K562 (cell line): ENCODE measurements around the gene UQCRC2. TPM values are rescaled to one million over a fixed set of nuclear protein-coding genes. Genes with fewer than 3 reads are reported as not detected.

Experiments used
- CBX3 ChIP-seq, 2 experiments: IDR thresholded peaks; 1 replicate in 1 of 2; 2 replicates in 1 of 2; pipeline ENCODE4 v1.6.1; 2012; ENCODE audit warnings: inconsistent platforms in 2 of 2, low read length in 2 of 2, borderline replicate concordance in 1 of 2, control low read depth in 1 of 2
- CC2D1A ChIP-seq: fragments of 450-650 bp; IDR thresholded peaks from 2 replicates; pipeline ENCODE4 v1.6.1; 2017; ENCODE audit warnings: mild to moderate bottlenecking
- GATA2 ChIP-seq: sonication (generic); formaldehyde crosslinking; IDR thresholded peaks from 2 replicates; pipeline ENCODE4 v1.4.0; 2020; ENCODE audit warnings: mild to moderate bottlenecking, missing genetic modification reagents
- PCBP2 ChIP-seq: fragments of 200-400 bp; formaldehyde crosslinking; IDR thresholded peaks from 2 replicates; pipeline ENCODE4 v1.6.1; 2018; ENCODE audit warnings: low read length, low read depth, mild to moderate bottlenecking, moderate library complexity; ENCODE audit not compliant: poor library complexity, severe bottlenecking
- RFX7 ChIP-seq: fragments of 250-450 bp; sonication (Bioruptor Pico); IDR thresholded peaks from 2 replicates; pipeline ENCODE4 v1.5.1; 2021; ENCODE audit warnings: mild to moderate bottlenecking
- TEAD2 ChIP-seq: fragments of 450-650 bp; IDR thresholded peaks from 2 replicates; pipeline ENCODE4 v1.6.1; 2016; ENCODE audit warnings: missing genetic modification characterization, control low read depth, missing compliant biosample characterization
- TEAD4 ChIP-seq, 2 experiments: sonication (generic) in 1 of 2; formaldehyde crosslinking in 1 of 2; IDR thresholded peaks; 2 replicates each; pipeline versions ENCODE4 v1.6.1 to v1.8.0; 2012 to 2022; ENCODE audit warnings: borderline replicate concordance in 1 of 2, inconsistent platforms in 1 of 2, low read length in 1 of 2, mild to moderate bottlenecking in 1 of 2, missing genetic modification reagents in 1 of 2
- ZBTB33 ChIP-seq: sonication (generic); formaldehyde crosslinking; IDR thresholded peaks from 2 replicates; pipeline ENCODE4 v1.8.1; 2023; ENCODE audit warnings: mild to moderate bottlenecking, missing genetic modification reagents
- ZNF124 ChIP-seq: sonication (generic); formaldehyde crosslinking; IDR thresholded peaks from 2 replicates; pipeline ENCODE4 v1.8.1; 2022; ENCODE audit warnings: missing genetic modification reagents
- polyA plus RNA-seq, 8 experiments: library from polyadenylated mRNA; depleted of rRNA in 4 of 8; stranded (reverse) in 5 of 8; unstranded in 3 of 8; fragments of >200 nt; fragmentation: Nextera tagmentation in 2 of 8; fragmentation: Illumina TruSeq in 1 of 8; extraction: Ambion mirVana in 2 of 8; extraction: Trizol in 1 of 8; gene quantifications; 2 replicates each; pipeline versions ENCODE4 v1.2.1 to v1.2.3, GENCODE V29; 2011 to 2014; ENCODE audit warnings: inconsistent platforms in 1 of 8, missing spikeins in 1 of 8
- total RNA-seq, 7 experiments: library from RNA; depleted of rRNA in 6 of 7; stranded (reverse); fragments of >200 nt in 6 of 7; fragmentation: Illumina TruSeq in 2 of 7; extraction: Trizol in 2 of 7; gene quantifications; 2 replicates each; pipeline versions ENCODE4 v1.2.1 to v1.2.3, GENCODE V29; 2011 to 2021; ENCODE audit warnings: low replicate concordance in 1 of 7
- TF ChIP-seq, protein P1 (sequence below): fragments of 250-450 bp; sonication (Bioruptor Pico); IDR thresholded peaks from 2 replicates; pipeline ENCODE4 v1.8.0; 2022; ENCODE audit warnings: moderate library complexity, mild to moderate bottlenecking, inconsistent platforms
- TF ChIP-seq, protein P2 (sequence below): fragments of 200-600 bp; sonication (generic); IDR thresholded peaks from one replicate; pipeline ENCODE4 v1.6.1; 2012; ENCODE audit warnings: mild to moderate bottlenecking, low read depth, low read length, inconsistent platforms

UQCRC2 gene
- total and polyA plus RNA-seq, 9 of the 15 experiments (the other 6 are each of a cell fraction or from before 2014, with no cell fraction given), result 177 to 516 (median 319) TPM

- peak; percentile 47 for TF ChIP-seq TEAD4 (IDR thresholded peaks at IDR 0.05; ENCODE audit: low read length)
- peak; percentile 87 for TF ChIP-seq TEAD4 (CRISPR knock-in tag; IDR thresholded peaks at IDR 0.05; ENCODE audit: borderline replicate concordance)
- no peak for TF ChIP-seq ZNF124 (CRISPR knock-in tag)
- TF ChIP-seq RFX7 (CRISPR knock-in tag), result no peak
- no peak for TF ChIP-seq PCBP2
- TF ChIP-seq TEAD2, result no peak
- TF ChIP-seq, protein P1, sequence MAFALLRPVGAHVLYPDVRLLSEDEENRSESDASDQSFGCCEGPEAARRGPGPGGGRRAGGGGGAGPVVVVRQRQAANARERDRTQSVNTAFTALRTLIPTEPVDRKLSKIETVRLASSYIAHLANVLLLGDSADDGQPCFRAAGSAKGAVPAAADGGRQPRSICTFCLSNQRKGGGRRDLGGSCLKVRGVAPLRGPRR (CRISPR knock-in tag), result no peak
- TF ChIP-seq CC2D1A, result no peak
- TF ChIP-seq ZBTB33 (CRISPR knock-in tag), result no peak; the same call in 1 of the 2 replicates
- no peak for TF ChIP-seq GATA2 (CRISPR knock-in tag)
- TF ChIP-seq, protein P2, sequence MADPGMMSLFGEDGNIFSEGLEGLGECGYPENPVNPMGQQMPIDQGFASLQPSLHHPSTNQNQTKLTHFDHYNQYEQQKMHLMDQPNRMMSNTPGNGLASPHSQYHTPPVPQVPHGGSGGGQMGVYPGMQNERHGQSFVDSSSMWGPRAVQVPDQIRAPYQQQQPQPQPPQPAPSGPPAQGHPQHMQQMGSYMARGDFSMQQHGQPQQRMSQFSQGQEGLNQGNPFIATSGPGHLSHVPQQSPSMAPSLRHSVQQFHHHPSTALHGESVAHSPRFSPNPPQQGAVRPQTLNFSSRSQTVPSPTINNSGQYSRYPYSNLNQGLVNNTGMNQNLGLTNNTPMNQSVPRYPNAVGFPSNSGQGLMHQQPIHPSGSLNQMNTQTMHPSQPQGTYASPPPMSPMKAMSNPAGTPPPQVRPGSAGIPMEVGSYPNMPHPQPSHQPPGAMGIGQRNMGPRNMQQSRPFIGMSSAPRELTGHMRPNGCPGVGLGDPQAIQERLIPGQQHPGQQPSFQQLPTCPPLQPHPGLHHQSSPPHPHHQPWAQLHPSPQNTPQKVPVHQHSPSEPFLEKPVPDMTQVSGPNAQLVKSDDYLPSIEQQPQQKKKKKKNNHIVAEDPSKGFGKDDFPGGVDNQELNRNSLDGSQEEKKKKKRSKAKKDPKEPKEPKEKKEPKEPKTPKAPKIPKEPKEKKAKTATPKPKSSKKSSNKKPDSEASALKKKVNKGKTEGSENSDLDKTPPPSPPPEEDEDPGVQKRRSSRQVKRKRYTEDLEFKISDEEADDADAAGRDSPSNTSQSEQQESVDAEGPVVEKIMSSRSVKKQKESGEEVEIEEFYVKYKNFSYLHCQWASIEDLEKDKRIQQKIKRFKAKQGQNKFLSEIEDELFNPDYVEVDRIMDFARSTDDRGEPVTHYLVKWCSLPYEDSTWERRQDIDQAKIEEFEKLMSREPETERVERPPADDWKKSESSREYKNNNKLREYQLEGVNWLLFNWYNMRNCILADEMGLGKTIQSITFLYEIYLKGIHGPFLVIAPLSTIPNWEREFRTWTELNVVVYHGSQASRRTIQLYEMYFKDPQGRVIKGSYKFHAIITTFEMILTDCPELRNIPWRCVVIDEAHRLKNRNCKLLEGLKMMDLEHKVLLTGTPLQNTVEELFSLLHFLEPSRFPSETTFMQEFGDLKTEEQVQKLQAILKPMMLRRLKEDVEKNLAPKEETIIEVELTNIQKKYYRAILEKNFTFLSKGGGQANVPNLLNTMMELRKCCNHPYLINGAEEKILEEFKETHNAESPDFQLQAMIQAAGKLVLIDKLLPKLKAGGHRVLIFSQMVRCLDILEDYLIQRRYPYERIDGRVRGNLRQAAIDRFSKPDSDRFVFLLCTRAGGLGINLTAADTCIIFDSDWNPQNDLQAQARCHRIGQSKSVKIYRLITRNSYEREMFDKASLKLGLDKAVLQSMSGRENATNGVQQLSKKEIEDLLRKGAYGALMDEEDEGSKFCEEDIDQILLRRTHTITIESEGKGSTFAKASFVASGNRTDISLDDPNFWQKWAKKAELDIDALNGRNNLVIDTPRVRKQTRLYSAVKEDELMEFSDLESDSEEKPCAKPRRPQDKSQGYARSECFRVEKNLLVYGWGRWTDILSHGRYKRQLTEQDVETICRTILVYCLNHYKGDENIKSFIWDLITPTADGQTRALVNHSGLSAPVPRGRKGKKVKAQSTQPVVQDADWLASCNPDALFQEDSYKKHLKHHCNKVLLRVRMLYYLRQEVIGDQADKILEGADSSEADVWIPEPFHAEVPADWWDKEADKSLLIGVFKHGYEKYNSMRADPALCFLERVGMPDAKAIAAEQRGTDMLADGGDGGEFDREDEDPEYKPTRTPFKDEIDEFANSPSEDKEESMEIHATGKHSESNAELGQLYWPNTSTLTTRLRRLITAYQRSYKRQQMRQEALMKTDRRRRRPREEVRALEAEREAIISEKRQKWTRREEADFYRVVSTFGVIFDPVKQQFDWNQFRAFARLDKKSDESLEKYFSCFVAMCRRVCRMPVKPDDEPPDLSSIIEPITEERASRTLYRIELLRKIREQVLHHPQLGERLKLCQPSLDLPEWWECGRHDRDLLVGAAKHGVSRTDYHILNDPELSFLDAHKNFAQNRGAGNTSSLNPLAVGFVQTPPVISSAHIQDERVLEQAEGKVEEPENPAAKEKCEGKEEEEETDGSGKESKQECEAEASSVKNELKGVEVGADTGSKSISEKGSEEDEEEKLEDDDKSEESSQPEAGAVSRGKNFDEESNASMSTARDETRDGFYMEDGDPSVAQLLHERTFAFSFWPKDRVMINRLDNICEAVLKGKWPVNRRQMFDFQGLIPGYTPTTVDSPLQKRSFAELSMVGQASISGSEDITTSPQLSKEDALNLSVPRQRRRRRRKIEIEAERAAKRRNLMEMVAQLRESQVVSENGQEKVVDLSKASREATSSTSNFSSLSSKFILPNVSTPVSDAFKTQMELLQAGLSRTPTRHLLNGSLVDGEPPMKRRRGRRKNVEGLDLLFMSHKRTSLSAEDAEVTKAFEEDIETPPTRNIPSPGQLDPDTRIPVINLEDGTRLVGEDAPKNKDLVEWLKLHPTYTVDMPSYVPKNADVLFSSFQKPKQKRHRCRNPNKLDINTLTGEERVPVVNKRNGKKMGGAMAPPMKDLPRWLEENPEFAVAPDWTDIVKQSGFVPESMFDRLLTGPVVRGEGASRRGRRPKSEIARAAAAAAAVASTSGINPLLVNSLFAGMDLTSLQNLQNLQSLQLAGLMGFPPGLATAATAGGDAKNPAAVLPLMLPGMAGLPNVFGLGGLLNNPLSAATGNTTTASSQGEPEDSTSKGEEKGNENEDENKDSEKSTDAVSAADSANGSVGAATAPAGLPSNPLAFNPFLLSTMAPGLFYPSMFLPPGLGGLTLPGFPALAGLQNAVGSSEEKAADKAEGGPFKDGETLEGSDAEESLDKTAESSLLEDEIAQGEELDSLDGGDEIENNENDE, result no peak
- peak in 1 of 2 experiments; percentile 58; a peak in 1 of 3 replicates for TF ChIP-seq CBX3 (IDR thresholded peaks at IDR 0.05; ENCODE audit: borderline replicate concordance in 1 of 2, low read length in 2 of 2)
Observed at GRCh38 chr16:21952793-21953540, at the start of gene UQCRC2 (continued).
